ENCODE measurements around the gene RANBP17. TPM values are rescaled to one million over a fixed set of nuclear protein-coding genes. Genes with fewer than 3 reads are reported as not detected.

RANBP17 gene
- polyA plus RNA-seq, 1 donor from 2014 or later, result 25.5 TPM

DNA sequence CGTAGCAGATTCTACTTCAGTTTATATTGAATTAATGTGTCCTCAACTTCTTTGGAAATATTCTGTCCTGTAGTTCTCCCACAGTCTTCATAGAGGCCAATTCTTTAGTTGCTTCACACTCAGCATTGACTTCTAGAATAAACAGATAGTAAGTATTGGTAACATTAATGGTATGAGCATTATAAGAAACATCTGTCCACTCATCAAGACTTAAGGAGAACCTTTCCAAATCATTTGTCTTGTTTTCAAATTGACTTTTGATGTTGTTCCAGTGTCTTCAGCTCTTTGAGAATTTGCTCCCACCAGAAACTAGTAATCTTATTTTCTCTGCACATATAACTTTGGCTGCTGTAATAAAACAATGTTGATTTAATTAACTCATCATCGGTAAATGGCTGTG is 18.3 kb downstream of the RANBP17 start:
- Histone ChIP-seq H3K36me3 (ENCODE audit: insufficient read depth, low read length) (no peaks in the 10 kb centered on the region), H3K79me2 (replicated peaks; ENCODE audit: insufficient read depth, low read length) (no peaks in the 10 kb centered on the region), H3K4me2 (ENCODE audit: low read length) (no peak overlapping the region), H3F3A (ENCODE audit: insufficient read depth, low read length, poor library complexity, severe bottlenecking) (no peaks in the 10 kb centered on the region), H3K27me3 (ENCODE audit: insufficient read depth, low read depth, low read length) (no peaks in the 10 kb centered on the region), H3K9me2 (ENCODE audit: insufficient read depth, low read length) (no peaks in the 10 kb centered on the region), H3K4me3 (ENCODE audit: low read length) (no peak overlapping the region), H3K27ac (ENCODE audit: low read length) (no peak overlapping the region), H2AFZ (ENCODE audit: low read depth, low read length) (no peak overlapping the region), H3K9ac (ENCODE audit: low read length) (no peak overlapping the region), H4K20me1 (ENCODE audit: insufficient read depth) (no peaks in the 10 kb centered on the region), H3K9me3 (ENCODE audit: low read length) (no peaks in the 10 kb centered on the region)
- no peak for TF ChIP-seq POLR2AphosphoS5 (IDR thresholded peaks at IDR 0.05)

DNA sequence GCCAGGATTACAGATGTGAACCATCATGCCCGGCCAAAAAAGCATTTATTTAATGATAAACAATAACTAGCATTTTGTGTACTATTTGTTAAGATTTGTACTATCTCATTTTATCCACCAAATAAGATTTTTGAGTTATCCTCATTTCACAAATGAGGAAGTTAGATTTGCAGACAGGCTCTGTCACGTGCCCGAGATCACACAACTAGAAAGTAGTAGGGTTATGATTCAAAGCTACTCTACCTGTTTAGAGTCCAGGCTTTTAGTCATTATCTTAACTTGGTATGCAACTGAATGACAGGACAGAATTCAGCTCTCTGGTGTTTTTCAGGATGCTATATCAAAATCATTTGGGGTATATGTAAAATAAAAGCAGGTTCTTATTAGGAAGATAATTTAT is 20.5 kb downstream of the RANBP17 start:
- Histone ChIP-seq H3K27me3 (ENCODE audit: insufficient read depth, low read depth, low read length) (no peaks in the 10 kb centered on the region), H3F3A (ENCODE audit: insufficient read depth, low read length, poor library complexity, severe bottlenecking) (no peaks in the 10 kb centered on the region), H3K79me2 (replicated peaks; ENCODE audit: insufficient read depth, low read length) (no peaks in the 10 kb centered on the region), H4K20me1 (ENCODE audit: insufficient read depth) (no peaks in the 10 kb centered on the region), H3K9me2 (ENCODE audit: insufficient read depth, low read length) (no peaks in the 10 kb centered on the region), H3K27ac (ENCODE audit: low read length) (no peak overlapping the region), H3K9ac (ENCODE audit: low read length) (no peak overlapping the region), H3K9me3 (ENCODE audit: low read length) (no peaks in the 10 kb centered on the region), H2AFZ (ENCODE audit: low read depth, low read length) (no peak overlapping the region), H3K4me2 (ENCODE audit: low read length) (no peak overlapping the region), H3K36me3 (ENCODE audit: insufficient read depth, low read length) (no peaks in the 10 kb centered on the region), H3K4me3 (ENCODE audit: low read length) (no peak overlapping the region)
- TF ChIP-seq, protein P1, sequence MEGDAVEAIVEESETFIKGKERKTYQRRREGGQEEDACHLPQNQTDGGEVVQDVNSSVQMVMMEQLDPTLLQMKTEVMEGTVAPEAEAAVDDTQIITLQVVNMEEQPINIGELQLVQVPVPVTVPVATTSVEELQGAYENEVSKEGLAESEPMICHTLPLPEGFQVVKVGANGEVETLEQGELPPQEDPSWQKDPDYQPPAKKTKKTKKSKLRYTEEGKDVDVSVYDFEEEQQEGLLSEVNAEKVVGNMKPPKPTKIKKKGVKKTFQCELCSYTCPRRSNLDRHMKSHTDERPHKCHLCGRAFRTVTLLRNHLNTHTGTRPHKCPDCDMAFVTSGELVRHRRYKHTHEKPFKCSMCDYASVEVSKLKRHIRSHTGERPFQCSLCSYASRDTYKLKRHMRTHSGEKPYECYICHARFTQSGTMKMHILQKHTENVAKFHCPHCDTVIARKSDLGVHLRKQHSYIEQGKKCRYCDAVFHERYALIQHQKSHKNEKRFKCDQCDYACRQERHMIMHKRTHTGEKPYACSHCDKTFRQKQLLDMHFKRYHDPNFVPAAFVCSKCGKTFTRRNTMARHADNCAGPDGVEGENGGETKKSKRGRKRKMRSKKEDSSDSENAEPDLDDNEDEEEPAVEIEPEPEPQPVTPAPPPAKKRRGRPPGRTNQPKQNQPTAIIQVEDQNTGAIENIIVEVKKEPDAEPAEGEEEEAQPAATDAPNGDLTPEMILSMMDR (IDR thresholded peaks at IDR 0.05; ENCODE audit: poor library complexity, severe bottlenecking), result no peak
- no peak for TF ChIP-seq POLR2AphosphoS5 (IDR thresholded peaks at IDR 0.05)
- no peak for TF ChIP-seq EZH2 (IDR thresholded peaks at IDR 0.05; ENCODE audit: borderline replicate concordance, insufficient read depth, low read length, poor library complexity, severe bottlenecking)
- no peak for TF ChIP-seq MXI1 (conservative IDR thresholded peaks at IDR 0.05; ENCODE audit: poor library complexity, severe bottlenecking)
- TF ChIP-seq SMC3 (conservative IDR thresholded peaks at IDR 0.05; ENCODE audit: poor library complexity), result no peak
- no peak for TF ChIP-seq TAF1 (IDR thresholded peaks at IDR 0.05; ENCODE audit: low read depth)
- TF ChIP-seq RAD21 (conservative IDR thresholded peaks at IDR 0.05), result no peak
- TF ChIP-seq, protein P2, sequence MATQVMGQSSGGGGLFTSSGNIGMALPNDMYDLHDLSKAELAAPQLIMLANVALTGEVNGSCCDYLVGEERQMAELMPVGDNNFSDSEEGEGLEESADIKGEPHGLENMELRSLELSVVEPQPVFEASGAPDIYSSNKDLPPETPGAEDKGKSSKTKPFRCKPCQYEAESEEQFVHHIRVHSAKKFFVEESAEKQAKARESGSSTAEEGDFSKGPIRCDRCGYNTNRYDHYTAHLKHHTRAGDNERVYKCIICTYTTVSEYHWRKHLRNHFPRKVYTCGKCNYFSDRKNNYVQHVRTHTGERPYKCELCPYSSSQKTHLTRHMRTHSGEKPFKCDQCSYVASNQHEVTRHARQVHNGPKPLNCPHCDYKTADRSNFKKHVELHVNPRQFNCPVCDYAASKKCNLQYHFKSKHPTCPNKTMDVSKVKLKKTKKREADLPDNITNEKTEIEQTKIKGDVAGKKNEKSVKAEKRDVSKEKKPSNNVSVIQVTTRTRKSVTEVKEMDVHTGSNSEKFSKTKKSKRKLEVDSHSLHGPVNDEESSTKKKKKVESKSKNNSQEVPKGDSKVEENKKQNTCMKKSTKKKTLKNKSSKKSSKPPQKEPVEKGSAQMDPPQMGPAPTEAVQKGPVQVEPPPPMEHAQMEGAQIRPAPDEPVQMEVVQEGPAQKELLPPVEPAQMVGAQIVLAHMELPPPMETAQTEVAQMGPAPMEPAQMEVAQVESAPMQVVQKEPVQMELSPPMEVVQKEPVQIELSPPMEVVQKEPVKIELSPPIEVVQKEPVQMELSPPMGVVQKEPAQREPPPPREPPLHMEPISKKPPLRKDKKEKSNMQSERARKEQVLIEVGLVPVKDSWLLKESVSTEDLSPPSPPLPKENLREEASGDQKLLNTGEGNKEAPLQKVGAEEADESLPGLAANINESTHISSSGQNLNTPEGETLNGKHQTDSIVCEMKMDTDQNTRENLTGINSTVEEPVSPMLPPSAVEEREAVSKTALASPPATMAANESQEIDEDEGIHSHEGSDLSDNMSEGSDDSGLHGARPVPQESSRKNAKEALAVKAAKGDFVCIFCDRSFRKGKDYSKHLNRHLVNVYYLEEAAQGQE (IDR thresholded peaks at IDR 0.05; ENCODE audit: borderline replicate concordance), result no peak
- no peak for TF ChIP-seq EP300 (conservative IDR thresholded peaks at IDR 0.05; ENCODE audit: poor library complexity, severe bottlenecking)

DNA sequence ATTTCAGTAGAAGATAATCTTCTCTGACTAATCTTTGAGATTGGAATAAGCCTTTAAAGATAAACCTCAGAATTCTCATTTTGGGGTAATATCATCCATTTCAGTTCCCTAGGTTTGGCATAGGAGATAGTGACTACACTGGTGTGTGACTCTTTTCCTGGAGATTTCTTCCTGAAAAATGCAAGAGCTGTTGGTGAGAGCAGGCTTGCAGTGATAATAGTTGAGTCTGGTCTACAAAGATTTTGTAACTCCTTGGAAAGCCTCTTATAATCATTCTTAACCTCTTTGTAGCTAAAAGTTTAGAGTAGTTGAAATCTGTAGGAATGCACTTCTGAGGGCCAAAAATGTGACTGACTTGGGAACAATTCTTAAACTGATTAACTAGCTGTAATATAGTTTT is 23.4 kb downstream of the RANBP17 start:
- Histone ChIP-seq H3K27me3 (ENCODE audit: insufficient read depth, low read depth, low read length) (no peaks in the 10 kb centered on the region), H3K9me3 (ENCODE audit: low read length) (no peaks in the 10 kb centered on the region), H4K20me1 (ENCODE audit: insufficient read depth) (no peaks in the 10 kb centered on the region), H3K27ac (ENCODE audit: low read length) (no peak overlapping the region), H3K4me2 (ENCODE audit: low read length) (no peak overlapping the region), H3K36me3 (ENCODE audit: insufficient read depth, low read length) (no peaks in the 10 kb centered on the region), H3K9me2 (ENCODE audit: insufficient read depth, low read length) (no peaks in the 10 kb centered on the region), H3K79me2 (replicated peaks; ENCODE audit: insufficient read depth, low read length) (no peaks in the 10 kb centered on the region), H2AFZ (ENCODE audit: low read depth, low read length) (no peak overlapping the region), H3F3A (ENCODE audit: insufficient read depth, low read length, poor library complexity, severe bottlenecking) (no peaks in the 10 kb centered on the region), H3K4me3 (ENCODE audit: low read length) (no peak overlapping the region), H3K9ac (ENCODE audit: low read length) (no peak overlapping the region)
- no peak for TF ChIP-seq EZH2 (IDR thresholded peaks at IDR 0.05; ENCODE audit: borderline replicate concordance, insufficient read depth, low read length, poor library complexity, severe bottlenecking)
- TF ChIP-seq TAF1 (IDR thresholded peaks at IDR 0.05; ENCODE audit: low read depth), result no peak
- no peak for TF ChIP-seq EP300 (conservative IDR thresholded peaks at IDR 0.05; ENCODE audit: poor library complexity, severe bottlenecking)
- TF ChIP-seq SMC3 (conservative IDR thresholded peaks at IDR 0.05; ENCODE audit: poor library complexity), result no peak
- TF ChIP-seq, protein P2 (IDR thresholded peaks at IDR 0.05; ENCODE audit: borderline replicate concordance), result no peak
- TF ChIP-seq, protein P1 (IDR thresholded peaks at IDR 0.05; ENCODE audit: poor library complexity, severe bottlenecking), result no peak
- no peak for TF ChIP-seq RAD21 (conservative IDR thresholded peaks at IDR 0.05)
- TF ChIP-seq MXI1 (conservative IDR thresholded peaks at IDR 0.05; ENCODE audit: poor library complexity, severe bottlenecking), result no peak
- no peak for TF ChIP-seq POLR2AphosphoS5 (IDR thresholded peaks at IDR 0.05)
